Adrenal gland (tissue), 12 donors: ENCODE results near the gene STAT4. TPM values are rescaled to one million over a fixed set of nuclear protein-coding genes. Genes with fewer than 3 reads are reported as not detected.

Source experiments
- DNase-seq, 7 donors: peaks; one replicate each; pipeline ENCODE4 v3.0.0-alpha.2; 2019 to 2020
- H3K27ac ChIP-seq, 5 donors: fragments of 200-600 bp; sonication (generic) in 4 of 5; 1 replicate in 3 of 5; 2 replicates in 2 of 5; pipeline versions ENCODE4 v1.5.1 to v1.8.0; 2016 to 2020; ENCODE audit warnings: mild to moderate bottlenecking in 1 of 5
- H3K27me3 ChIP-seq: fragments of 200-600 bp; 2 replicates; pipeline ENCODE4 v1.8.0; 2021
- H3K36me3 ChIP-seq, 2 donors: fragments of 200-600 bp; replicated peaks in 1 of 2; 1 replicate in 1 of 2; 2 replicates in 1 of 2; pipeline versions ENCODE4 v1.5.1 to v1.8.0; 2018 to 2022
- H3K4me1 ChIP-seq, 2 donors: fragments of 200-600 bp; replicated peaks in 1 of 2; 1 replicate in 1 of 2; 2 replicates in 1 of 2; pipeline versions ENCODE4 v1.5.1 to v1.8.0; 2018 to 2021
- H3K4me3 ChIP-seq, 4 donors: fragments of 200-600 bp; sonication (generic) in 3 of 4; one replicate each; pipeline ENCODE4 v1.5.1; 2016 to 2018
- H3K9me3 ChIP-seq, 3 donors: fragments of 200-600 bp; sonication (generic) in 1 of 3; replicated peaks in 1 of 3; 1 replicate in 2 of 3; 2 replicates in 1 of 3; pipeline versions ENCODE4 v1.5.1 to v1.8.0; 2016 to 2021
- POLR2A ChIP-seq, 2 donors: fragments of 450-650 bp; IDR thresholded peaks; one replicate each; pipeline ENCODE4 v1.6.1; 2017; ENCODE audit warnings: antibody characterized with exemption in 2 of 2, mild to moderate bottlenecking in 2 of 2, moderate library complexity in 1 of 2
- WGBS, 4 donors: extraction: QIAGEN DNeasy Blood & Tissue Kit in 2 of 4; methylation state at CpG; one replicate each; pipeline versions ENCODE4 v1.1.5 to v1.1.7; 2013 to 2017; 5-methylcytosine and 5-hydroxymethylcytosine counted together
- intact Hi-C, 2 donors: fragments of 100-400 bp; cut with DNase I; formaldehyde crosslinking; loops; one replicate each; pipeline versions ENCODE4 v1.14.1 to v1.15.0; 2022 to 2023
- polyA plus RNA-seq, 3 donors: library from polyadenylated mRNA; stranded (reverse); fragments of 200-250 nt in 2 of 3; fragments of 350-450 nt in 1 of 3; fragmentation: Illumina TruSeq in 1 of 3; extraction: RNeasy Lipid Tissue Mini Kit (QIAGEN cat#74804) in 1 of 3; gene quantifications; one replicate each; pipeline ENCODE4 v1.2.3, GENCODE V29; 2013 to 2014
- total RNA-seq, 9 donors: library from RNA; depleted of rRNA in 4 of 9; stranded (reverse); fragments of >200 nt in 4 of 9; fragments of 120-200 nt in 1 of 9; fragmentation: NEBNext Ultra II Directional in 1 of 9; extraction: Animal tissue kit (Norgen Biotek cat#: 25700) in 1 of 9; gene quantifications; one replicate each; pipeline versions ENCODE4 v1.1.0 to v1.2.4, GENCODE V29; 2013 to 2023
- TF ChIP-seq, protein P1 (sequence below), 6 experiments: fragments of 450-650 bp in 4 of 6; fragments of 200-600 bp in 2 of 6; sonication (generic) in 1 of 6; IDR thresholded peaks; 1 replicate in 5 of 6; 2 replicates in 1 of 6; pipeline versions ENCODE4 v1.5.1 to v1.8.0; 2016 to 2021; ENCODE audit warnings: antibody characterized with exemption in 6 of 6, mild to moderate bottlenecking in 2 of 6, moderate library complexity in 1 of 6
- donor health status: healthy with polysubstance abuse.
- donor health status: Bipolar disorder and iron deficiency.
- donor health status: DM: yes; HTN: yes; CAD: no.
- donor health status: DM: no; HTN: no; CAD: no.
- donor health status: DM: no; HTN: no; CAD: no.
- donor health status: DM: yes; HTN: yes; CAD: no.

STAT4 gene
- total and polyA plus RNA-seq, 12 donors = 0.52 to 5.1 (median 1.4) TPM

DNA sequence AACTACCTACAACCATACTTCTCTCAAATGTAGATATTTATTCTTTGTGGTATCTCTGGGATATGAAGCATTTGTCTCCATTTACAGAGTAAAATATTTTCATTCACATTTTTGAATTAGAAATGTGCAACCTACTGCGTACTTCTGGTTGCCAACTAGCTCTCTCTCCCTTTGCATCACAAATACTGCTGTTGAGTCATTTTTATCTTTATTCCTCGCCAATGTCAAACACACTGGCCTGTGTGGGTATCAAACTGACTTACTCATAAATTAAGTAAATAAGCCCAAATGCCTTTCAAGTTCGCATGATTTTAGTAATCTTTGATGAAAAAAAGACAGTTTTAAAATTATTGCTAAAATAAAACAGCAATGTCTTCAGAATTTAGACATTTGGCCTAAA lies 67.3 kb downstream of the STAT4 start:
- WGBS, 4 donors = 77 to 87% (median 82%) methylated on average over 3 of the region's 3 CpGs
- DNase-seq = no peak

DNA sequence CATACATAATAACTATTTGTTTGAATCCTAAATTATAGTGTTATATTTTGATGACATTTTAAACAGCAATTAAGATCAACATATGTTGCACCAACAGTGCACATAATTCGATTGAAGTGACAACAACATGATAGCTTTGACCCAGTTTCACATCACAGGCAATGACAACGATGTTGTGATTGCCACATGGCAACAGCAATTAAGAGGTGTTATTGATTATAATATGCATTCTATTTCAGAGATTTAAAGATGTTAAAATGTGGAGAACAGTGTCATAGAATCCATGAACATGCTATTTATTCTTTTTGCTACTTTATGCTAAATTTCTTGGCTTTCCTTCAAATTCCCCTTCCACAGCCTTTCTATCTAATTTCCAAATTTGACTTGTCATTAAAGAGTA lies 68.5 kb downstream of the STAT4 start:
- WGBS, 4 donors = 65 to 79% (median 72%) methylated on average over 2 of the region's 2 CpGs
- Histone ChIP-seq H3K27me3 (no peaks in the 10 kb centered on the region), H3K27ac (no peak overlapping the region), H3K4me3 (no peak overlapping the region), H3K9me3 (no peaks in the 10 kb centered on the region), H3K4me1 (no peaks in the 10 kb centered on the region), H3K36me3 (no peaks in the 10 kb centered on the region)
- DNase-seq = no peak
- TF ChIP-seq, protein P1, sequence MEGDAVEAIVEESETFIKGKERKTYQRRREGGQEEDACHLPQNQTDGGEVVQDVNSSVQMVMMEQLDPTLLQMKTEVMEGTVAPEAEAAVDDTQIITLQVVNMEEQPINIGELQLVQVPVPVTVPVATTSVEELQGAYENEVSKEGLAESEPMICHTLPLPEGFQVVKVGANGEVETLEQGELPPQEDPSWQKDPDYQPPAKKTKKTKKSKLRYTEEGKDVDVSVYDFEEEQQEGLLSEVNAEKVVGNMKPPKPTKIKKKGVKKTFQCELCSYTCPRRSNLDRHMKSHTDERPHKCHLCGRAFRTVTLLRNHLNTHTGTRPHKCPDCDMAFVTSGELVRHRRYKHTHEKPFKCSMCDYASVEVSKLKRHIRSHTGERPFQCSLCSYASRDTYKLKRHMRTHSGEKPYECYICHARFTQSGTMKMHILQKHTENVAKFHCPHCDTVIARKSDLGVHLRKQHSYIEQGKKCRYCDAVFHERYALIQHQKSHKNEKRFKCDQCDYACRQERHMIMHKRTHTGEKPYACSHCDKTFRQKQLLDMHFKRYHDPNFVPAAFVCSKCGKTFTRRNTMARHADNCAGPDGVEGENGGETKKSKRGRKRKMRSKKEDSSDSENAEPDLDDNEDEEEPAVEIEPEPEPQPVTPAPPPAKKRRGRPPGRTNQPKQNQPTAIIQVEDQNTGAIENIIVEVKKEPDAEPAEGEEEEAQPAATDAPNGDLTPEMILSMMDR (IDR thresholded peaks at IDR 0.05) = no peak
- intact Hi-C loops = no loop called here

More for the DNA sequence above, 67.3 kb downstream of the STAT4 start:
- H3K4me3 ChIP-seq = no peak overlapping the region
- TF ChIP-seq POLR2A (IDR thresholded peaks at IDR 0.05) = no peak
- TF ChIP-seq, protein P1 (IDR thresholded peaks at IDR 0.05) = no peak
- no peaks in the 10 kb centered on the region for H3K27me3 ChIP-seq
- no peaks in the 10 kb centered on the region for H3K4me1 ChIP-seq
- no peaks in the 10 kb centered on the region for H3K36me3 ChIP-seq
- H3K27ac ChIP-seq = no peak overlapping the region
- H3K9me3 ChIP-seq = no peaks in the 10 kb centered on the region
- intact Hi-C loops = no loop called here

DNA sequence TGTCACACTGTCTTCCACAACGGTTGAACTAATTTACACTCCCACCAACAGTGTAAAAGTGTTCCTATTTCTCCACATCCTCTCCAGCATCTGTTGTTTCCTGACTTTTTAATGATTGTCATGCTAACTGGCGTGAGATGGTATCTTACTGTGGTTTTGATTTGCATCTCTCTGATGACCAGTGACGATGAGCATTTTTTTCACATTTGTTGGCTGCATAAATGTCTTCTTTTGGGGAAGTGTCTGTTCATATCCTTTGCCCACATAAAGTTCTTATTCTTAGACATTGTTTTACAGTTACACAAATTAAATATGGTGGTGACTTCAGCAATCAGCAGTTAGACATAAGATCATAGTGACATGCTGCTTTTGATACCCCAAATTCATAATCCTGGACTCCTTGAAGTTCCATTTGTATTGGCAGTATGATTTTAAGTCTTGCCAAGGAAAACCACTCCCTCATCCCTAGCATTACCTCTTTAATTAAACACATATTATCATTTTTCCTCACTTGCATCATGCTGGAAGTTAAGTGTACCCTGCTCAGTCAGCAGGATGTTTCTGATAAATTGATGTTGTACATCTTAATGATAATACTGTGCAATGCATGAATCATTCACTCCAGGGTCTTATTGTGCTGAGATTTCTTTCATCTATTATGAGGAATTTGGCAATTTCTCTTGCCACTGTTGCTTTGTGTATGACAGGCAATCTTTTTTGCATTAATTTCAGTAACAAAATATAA lies 69.2 kb downstream of the STAT4 start:
- Histone ChIP-seq H3K4me3 (no peak overlapping the region), H3K27ac (no peak overlapping the region), H3K27me3 (no peaks in the 10 kb centered on the region), H3K9me3 (no peaks in the 10 kb centered on the region), H3K4me1 (no peaks in the 10 kb centered on the region), H3K36me3 (no peaks in the 10 kb centered on the region)
- 50 to 64% (median 59%) methylated on average over 3 of the region's 3 CpGs for WGBS, 4 donors
- intact Hi-C loops = no loop called here
- DNase-seq = no peak
- TF ChIP-seq, protein P1 (IDR thresholded peaks at IDR 0.05) = no peak
- TF ChIP-seq POLR2A (IDR thresholded peaks at IDR 0.05) = no peak

DNA sequence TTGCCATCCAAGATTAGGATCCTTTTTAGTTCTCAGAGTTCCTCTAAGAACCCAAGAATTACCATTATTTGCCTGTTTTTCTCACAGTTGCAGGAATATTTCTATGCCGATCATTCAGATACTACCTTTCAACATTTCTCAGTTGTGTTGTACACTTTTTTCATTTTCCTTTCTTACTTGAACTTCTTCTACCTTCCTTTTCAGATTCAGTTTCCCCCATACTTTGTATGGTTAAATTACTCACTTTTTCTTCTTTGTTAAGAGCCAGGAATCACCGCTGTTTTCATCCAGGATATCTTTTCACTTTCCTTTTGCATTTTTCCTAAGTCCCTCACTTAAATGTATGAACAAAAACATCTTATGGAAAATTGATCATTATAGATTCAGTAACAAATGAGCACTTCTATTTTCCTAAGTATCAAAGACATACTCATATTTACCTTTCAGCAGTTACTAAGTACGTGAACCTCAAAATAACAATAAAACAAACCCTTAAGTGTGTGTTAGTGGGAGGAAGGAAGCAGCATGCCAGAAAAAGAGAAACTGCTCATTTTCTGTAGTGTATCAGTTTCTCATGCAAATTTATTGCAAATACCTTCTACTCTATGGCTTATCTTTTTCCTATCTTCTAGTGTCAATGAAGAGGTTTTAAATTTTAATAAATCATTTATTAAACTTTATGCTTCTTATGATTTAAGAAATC lies 72.5 kb downstream of the STAT4 start:
- no peak for DNase-seq
- intact Hi-C loops = no loop called here
- Histone ChIP-seq H3K36me3 (no peaks in the 10 kb centered on the region), H3K27ac (no peak overlapping the region), H3K4me1 (no peaks in the 10 kb centered on the region), H3K27me3 (no peaks in the 10 kb centered on the region), H3K9me3 (no peaks in the 10 kb centered on the region), H3K4me3 (no peak overlapping the region)
- 59 to 63% (median 61%) methylated on average over 3 of the region's 3 CpGs for WGBS, 4 donors
- TF ChIP-seq, protein P1 (IDR thresholded peaks at IDR 0.05) = no peak
- no peak for TF ChIP-seq POLR2A (IDR thresholded peaks at IDR 0.05)
